SK-N-SH treated with all-trans-retinoic acid at 6 μM for 48 hours (cell line): ENCODE results near the gene C11orf87.
A peak's percentile ranks its signal among the peaks of the same experiment; 100 is the strongest.

Experiments used
- ATAC-seq: fragments of 200-7000 bp; cut with Tn5 transposase; 3 replicates; pipeline ENCODE4 v1.9.1; 2020; ENCODE audit warnings: mild to moderate bottlenecking, moderate library complexity
- ARNTL ChIP-seq: fragments of 450-650 bp; formaldehyde crosslinking; IDR thresholded peaks from 2 replicates; pipeline ENCODE4 v1.5.0; 2020; ENCODE audit warnings: low read depth, mild to moderate bottlenecking, moderate library complexity, borderline replicate concordance
- BACH2 ChIP-seq: fragments of 250-450 bp; sonication (Bioruptor Pico); IDR thresholded peaks from 2 replicates; pipeline ENCODE4 v1.9.0; 2021; ENCODE audit warnings: mild to moderate bottlenecking, borderline replicate concordance
- CSRNP3 ChIP-seq: fragments of 250-450 bp; sonication (Bioruptor Pico); IDR thresholded peaks from 2 replicates; pipeline ENCODE4 v1.5.1; 2021; ENCODE audit warnings: mild to moderate bottlenecking, moderate library complexity
- ESRRG ChIP-seq: fragments of 250-450 bp; sonication (Bioruptor Pico); IDR thresholded peaks from 2 replicates; pipeline ENCODE4 v1.6.1; 2021; ENCODE audit warnings: mild to moderate bottlenecking
- GLIS3 ChIP-seq: fragments of 250-450 bp; sonication (Bioruptor Pico); IDR thresholded peaks from 2 replicates; pipeline ENCODE4 v1.5.0; 2020; ENCODE audit warnings: mild to moderate bottlenecking, moderate library complexity
- ISL1 ChIP-seq: fragments of 250-450 bp; sonication (Bioruptor Pico); IDR thresholded peaks from 2 replicates; pipeline ENCODE4 v2.1.2; 2022; ENCODE audit warnings: mild to moderate bottlenecking, moderate library complexity
- OSR1 ChIP-seq: fragments of 250-450 bp; sonication (Bioruptor Pico); IDR thresholded peaks from 2 replicates; pipeline ENCODE4 v1.8.0; 2022; ENCODE audit warnings: moderate library complexity, mild to moderate bottlenecking, inconsistent platforms
- PATZ1 ChIP-seq: fragments of 250-450 bp; sonication (Bioruptor Pico); IDR thresholded peaks from 2 replicates; pipeline ENCODE4 v1.8.0; 2020; ENCODE audit warnings: mild to moderate bottlenecking, moderate library complexity, borderline replicate concordance
- PPARA ChIP-seq: fragments of 250-450 bp; sonication (Bioruptor Pico); IDR thresholded peaks from 2 replicates; pipeline ENCODE4 v1.5.0; 2020; ENCODE audit warnings: mild to moderate bottlenecking, borderline replicate concordance
- RARB ChIP-seq: fragments of 250-450 bp; sonication (Bioruptor Pico); IDR thresholded peaks from 2 replicates; pipeline ENCODE4 v1.8.0; 2021; ENCODE audit warnings: mild to moderate bottlenecking, moderate library complexity
- SNAI2 ChIP-seq: fragments of 250-450 bp; sonication (Bioruptor Pico); IDR thresholded peaks from 2 replicates; pipeline ENCODE4 v1.5.0; 2020; ENCODE audit warnings: mild to moderate bottlenecking, moderate library complexity
- TCF4 ChIP-seq: fragments of 250-450 bp; sonication (Bioruptor Pico); IDR thresholded peaks from 2 replicates; pipeline ENCODE4 v1.8.0; 2021; ENCODE audit warnings: mild to moderate bottlenecking, moderate library complexity, borderline replicate concordance
- TOX ChIP-seq: fragments of 250-450 bp; sonication (Bioruptor Pico); IDR thresholded peaks from 2 replicates; pipeline ENCODE4 v1.8.0; 2021; ENCODE audit warnings: mild to moderate bottlenecking, moderate library complexity, borderline replicate concordance
- ZC3H10 ChIP-seq: fragments of 250-450 bp; sonication (Bioruptor Pico); IDR thresholded peaks from 2 replicates; pipeline ENCODE4 v1.5.1; 2021; ENCODE audit warnings: mild to moderate bottlenecking, moderate library complexity
- ZFP3 ChIP-seq: fragments of 250-450 bp; sonication (Bioruptor Pico); IDR thresholded peaks from 2 replicates; pipeline ENCODE4 v1.5.0; 2020; ENCODE audit warnings: mild to moderate bottlenecking, moderate library complexity
- ZFP30 ChIP-seq: fragments of 450-650 bp; formaldehyde crosslinking; IDR thresholded peaks from 2 replicates; pipeline ENCODE4 v1.5.0; 2022; ENCODE audit warnings: mild to moderate bottlenecking, moderate library complexity
- ZNF565 ChIP-seq: fragments of 450-650 bp; formaldehyde crosslinking; conservative IDR thresholded peaks from 2 replicates; pipeline ENCODE4 v1.5.0; 2020; ENCODE audit warnings: low read depth, mild to moderate bottlenecking, moderate library complexity
- ZNF70 ChIP-seq: fragments of 450-650 bp; formaldehyde crosslinking; IDR thresholded peaks from 2 replicates; pipeline ENCODE4 v1.5.0; 2020; ENCODE audit warnings: mild to moderate bottlenecking, moderate library complexity
- ZNF8 ChIP-seq: fragments of 450-650 bp; formaldehyde crosslinking; IDR thresholded peaks from 2 replicates; pipeline ENCODE4 v1.5.0; 2020; ENCODE audit warnings: mild to moderate bottlenecking, moderate library complexity
- TF ChIP-seq, protein P1 (sequence below): fragments of 250-450 bp; sonication (Bioruptor Pico); IDR thresholded peaks from 2 replicates; pipeline ENCODE4 v1.8.0; 2021; ENCODE audit warnings: low read depth, mild to moderate bottlenecking, moderate library complexity, borderline replicate concordance
- TF ChIP-seq, protein P2 (sequence below): fragments of 250-450 bp; sonication (Bioruptor Pico); IDR thresholded peaks from 2 replicates; pipeline ENCODE4 v1.5.1; 2020; ENCODE audit warnings: low read depth, mild to moderate bottlenecking, moderate library complexity
- TF ChIP-seq, protein P3 (sequence below): fragments of 250-450 bp; sonication (Bioruptor Pico); IDR thresholded peaks from 2 replicates; pipeline ENCODE4 v1.5.0; 2020; ENCODE audit warnings: mild to moderate bottlenecking, moderate library complexity

The C11orf87 gene

DNA sequence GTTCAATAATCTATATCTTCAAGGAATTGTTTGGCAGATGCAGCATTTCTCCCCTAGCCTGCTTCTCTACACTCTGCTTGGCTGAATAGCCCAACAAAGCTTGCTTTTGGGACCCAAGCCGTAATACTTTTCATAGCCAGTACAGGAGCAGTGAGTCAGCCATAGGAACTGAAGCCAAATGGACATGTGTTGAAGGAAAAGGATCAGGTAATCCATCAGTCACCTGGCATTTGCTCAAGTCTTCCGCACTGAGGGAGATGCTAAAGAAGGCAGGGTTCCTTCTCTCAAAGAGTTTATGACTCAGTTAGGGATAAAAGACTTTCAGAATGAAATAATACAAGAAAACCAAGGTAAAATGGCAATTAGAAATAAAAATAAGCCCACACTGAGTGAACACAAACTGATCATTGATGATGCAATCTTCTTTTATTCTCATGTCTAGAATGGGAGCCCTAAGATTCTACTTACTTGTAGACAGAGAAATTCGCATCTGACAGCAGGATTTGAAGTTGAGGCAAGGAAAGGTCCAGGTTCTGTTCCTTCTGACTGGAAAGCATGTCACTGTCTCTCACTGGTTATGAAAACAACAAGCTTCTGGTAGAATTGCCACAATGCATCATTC, 13.2 kb downstream of the C11orf87 start:
- TF ChIP-seq ISL1 (CRISPR knock-in tag) (no peak), ZNF8 (CRISPR knock-in tag) (no peak), ZFP3 (CRISPR knock-in tag) (no peak), PATZ1 (CRISPR knock-in tag) (no peak), ESRRG (CRISPR knock-in tag) (no peak)
- TF ChIP-seq, protein P1, sequence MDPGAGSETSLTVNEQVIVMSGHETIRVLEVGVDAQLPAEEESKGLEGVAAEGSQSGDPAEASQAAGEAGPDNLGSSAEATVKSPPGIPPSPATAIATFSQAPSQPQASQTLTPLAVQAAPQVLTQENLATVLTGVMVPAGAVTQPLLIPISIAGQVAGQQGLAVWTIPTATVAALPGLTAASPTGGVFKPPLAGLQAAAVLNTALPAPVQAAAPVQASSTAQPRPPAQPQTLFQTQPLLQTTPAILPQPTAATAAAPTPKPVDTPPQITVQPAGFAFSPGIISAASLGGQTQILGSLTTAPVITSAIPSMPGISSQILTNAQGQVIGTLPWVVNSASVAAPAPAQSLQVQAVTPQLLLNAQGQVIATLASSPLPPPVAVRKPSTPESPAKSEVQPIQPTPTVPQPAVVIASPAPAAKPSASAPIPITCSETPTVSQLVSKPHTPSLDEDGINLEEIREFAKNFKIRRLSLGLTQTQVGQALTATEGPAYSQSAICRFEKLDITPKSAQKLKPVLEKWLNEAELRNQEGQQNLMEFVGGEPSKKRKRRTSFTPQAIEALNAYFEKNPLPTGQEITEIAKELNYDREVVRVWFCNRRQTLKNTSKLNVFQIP = no peak
- peak; percentile 37; the same call in 1 of the 3 replicates for ATAC-seq

- ATAC-seq = no peak
Measured at GRCh38 chr11:109439684-109440083, 17.7 kb downstream of the C11orf87 start.

DNA sequence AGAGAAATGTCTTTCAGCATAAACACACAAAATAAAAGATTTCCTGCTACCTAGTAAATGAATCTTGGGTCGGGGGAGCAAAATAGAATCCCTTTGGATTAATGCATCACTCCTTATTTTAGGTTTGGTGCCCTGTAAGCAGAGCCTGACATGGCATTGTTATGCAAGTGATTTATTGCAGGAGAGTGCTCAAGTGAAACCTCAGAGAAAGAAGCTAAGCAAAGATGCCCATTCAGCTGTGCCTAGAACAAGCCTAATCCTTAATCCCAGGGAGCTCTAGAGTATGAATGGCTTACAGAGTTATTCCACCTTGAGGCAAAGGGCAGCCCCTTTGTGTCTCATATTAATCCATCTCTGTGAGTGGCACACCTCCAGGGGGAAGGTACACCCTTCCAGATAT, 21.1 kb downstream of the C11orf87 start:
- no peak for TF ChIP-seq ARNTL (CRISPR knock-in tag)
- TF ChIP-seq, protein P2, sequence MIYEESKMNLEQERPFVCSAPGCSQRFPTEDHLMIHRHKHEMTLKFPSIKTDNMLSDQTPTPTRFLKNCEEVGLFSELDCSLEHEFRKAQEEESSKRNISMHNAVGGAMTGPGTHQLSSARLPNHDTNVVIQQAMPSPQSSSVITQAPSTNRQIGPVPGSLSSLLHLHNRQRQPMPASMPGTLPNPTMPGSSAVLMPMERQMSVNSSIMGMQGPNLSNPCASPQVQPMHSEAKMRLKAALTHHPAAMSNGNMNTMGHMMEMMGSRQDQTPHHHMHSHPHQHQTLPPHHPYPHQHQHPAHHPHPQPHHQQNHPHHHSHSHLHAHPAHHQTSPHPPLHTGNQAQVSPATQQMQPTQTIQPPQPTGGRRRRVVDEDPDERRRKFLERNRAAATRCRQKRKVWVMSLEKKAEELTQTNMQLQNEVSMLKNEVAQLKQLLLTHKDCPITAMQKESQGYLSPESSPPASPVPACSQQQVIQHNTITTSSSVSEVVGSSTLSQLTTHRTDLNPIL (CRISPR knock-in tag) = no peak
- TF ChIP-seq SNAI2 (CRISPR knock-in tag) = no peak
- no peak for TF ChIP-seq ESRRG (CRISPR knock-in tag)
- TF ChIP-seq TCF4 = no peak
- no peak for TF ChIP-seq ZNF70 (CRISPR knock-in tag)
- no peak for TF ChIP-seq TOX
- no peak for TF ChIP-seq ZFP30 (CRISPR knock-in tag)
- ATAC-seq = no peak

More at GRCh38 chr11:109439684-109440083, 17.7 kb downstream of the C11orf87 start:
- TF ChIP-seq ARNTL (CRISPR knock-in tag) (no peak), ESRRG (CRISPR knock-in tag) (no peak), TCF4 (no peak), PPARA (CRISPR knock-in tag) (no peak), BACH2 (CRISPR knock-in tag) (no peak), GLIS3 (CRISPR knock-in tag) (no peak), ZC3H10 (CRISPR knock-in tag) (no peak), CSRNP3 (CRISPR knock-in tag) (no peak), OSR1 (CRISPR knock-in tag) (no peak), ISL1 (CRISPR knock-in tag) (no peak), ZNF565 (CRISPR knock-in tag) (no peak), RARB (no peak)
- TF ChIP-seq, protein P3, sequence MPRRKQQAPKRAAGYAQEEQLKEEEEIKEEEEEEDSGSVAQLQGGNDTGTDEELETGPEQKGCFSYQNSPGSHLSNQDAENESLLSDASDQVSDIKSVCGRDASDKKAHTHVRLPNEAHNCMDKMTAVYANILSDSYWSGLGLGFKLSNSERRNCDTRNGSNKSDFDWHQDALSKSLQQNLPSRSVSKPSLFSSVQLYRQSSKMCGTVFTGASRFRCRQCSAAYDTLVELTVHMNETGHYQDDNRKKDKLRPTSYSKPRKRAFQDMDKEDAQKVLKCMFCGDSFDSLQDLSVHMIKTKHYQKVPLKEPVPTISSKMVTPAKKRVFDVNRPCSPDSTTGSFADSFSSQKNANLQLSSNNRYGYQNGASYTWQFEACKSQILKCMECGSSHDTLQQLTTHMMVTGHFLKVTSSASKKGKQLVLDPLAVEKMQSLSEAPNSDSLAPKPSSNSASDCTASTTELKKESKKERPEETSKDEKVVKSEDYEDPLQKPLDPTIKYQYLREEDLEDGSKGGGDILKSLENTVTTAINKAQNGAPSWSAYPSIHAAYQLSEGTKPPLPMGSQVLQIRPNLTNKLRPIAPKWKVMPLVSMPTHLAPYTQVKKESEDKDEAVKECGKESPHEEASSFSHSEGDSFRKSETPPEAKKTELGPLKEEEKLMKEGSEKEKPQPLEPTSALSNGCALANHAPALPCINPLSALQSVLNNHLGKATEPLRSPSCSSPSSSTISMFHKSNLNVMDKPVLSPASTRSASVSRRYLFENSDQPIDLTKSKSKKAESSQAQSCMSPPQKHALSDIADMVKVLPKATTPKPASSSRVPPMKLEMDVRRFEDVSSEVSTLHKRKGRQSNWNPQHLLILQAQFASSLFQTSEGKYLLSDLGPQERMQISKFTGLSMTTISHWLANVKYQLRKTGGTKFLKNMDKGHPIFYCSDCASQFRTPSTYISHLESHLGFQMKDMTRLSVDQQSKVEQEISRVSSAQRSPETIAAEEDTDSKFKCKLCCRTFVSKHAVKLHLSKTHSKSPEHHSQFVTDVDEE (CRISPR knock-in tag) = no peak
